ENCODE measurements around the gene MBD2.
"Not testable (repeated sequence)": the region's sequence is repeated elsewhere in the genome, so short reads cannot be mapped to it uniquely, and the experiment has no call there.

Gene MBD2

DNA sequence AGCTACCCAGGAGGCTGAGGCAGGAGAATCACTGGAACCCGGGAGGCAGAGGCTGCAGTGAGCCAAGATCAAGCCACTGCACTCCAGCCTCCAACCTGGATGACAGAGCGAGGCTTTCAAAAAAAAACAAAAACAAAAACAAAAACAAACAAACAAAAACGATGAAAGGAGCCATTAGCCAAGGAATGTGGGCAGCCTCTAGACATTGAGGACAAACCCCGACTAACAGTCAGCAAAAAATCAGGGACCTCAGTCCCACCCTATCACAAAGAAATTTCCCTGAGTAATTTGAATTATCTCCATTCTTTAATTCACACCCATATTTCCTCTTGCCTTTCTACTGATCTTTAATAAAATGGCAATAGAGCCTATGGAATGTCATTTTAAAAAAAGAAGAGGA, 75.8 kb downstream of the MBD2 start:
- no peak for DNase-seq

DNA sequence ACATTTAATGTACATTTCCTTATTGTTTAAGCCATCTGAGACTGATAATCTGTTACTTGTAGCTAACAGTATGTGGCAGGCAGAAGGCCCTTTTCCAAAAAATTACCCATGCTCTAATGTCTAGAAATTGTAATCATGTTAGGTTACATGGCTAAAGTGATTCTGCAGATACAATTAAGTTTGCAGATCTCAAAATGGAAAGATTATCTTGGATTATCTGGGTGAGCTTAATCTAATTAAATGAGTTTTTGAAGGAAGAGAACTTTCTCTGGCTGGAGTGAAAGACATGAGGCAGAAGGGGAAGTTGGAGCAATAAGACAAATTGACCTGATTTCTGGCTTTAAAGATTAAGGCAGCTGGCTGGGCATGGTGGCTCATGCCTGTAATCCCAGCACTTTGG, 76.3 kb downstream of the MBD2 start:
- DNase-seq: no peak

DNA sequence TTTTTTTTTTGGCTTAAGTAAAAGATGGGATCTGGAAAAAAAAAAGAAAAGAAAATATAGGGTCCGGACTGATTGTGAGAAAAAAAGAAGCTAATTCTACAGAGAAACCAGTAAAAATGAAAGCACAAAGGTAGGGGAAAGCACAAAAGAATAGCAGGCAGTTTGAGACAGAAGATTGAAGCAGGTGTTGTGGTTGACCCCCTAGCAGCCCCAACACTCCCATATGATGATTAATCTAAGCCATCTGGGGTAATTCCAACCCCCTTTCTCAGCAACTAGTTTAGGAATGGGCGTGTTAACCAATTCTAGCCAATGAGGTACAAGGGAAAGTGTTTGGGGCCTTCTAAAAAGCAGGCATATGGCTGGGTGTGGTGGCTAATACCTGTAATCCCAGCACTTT, 77.0 kb downstream of the MBD2 start:
- peak in 1 of 5 donors; percentile 70 for DNase-seq

- DNase-seq: no peak
These were observed 83.3 kb downstream of the MBD2 start for GRCh38 chr18:54141041-54141608.

DNA sequence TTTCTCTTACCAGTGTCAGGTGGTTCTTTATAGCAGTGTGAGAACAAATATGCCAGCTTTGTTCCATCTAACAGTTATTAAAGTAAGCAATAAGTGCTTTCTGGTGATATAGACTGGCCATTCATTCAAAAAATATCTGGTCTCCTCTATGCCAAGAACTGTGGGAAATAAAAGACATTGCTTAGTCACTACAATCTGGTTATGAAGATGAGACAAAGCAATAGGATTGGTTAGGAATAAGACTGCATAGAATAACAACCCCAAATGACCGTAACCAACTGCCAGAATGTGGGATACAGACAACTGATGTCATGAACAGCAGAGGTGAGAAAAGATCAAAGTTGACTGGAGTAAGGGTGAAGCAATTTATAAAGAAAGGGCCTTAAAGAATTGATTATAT, 83.8 kb downstream of the MBD2 start:
- DNase-seq: no peak

GRCh38 chr18:54135216-54135615, 89.3 kb downstream of the MBD2 start:
- DNase-seq: no peak

DNA sequence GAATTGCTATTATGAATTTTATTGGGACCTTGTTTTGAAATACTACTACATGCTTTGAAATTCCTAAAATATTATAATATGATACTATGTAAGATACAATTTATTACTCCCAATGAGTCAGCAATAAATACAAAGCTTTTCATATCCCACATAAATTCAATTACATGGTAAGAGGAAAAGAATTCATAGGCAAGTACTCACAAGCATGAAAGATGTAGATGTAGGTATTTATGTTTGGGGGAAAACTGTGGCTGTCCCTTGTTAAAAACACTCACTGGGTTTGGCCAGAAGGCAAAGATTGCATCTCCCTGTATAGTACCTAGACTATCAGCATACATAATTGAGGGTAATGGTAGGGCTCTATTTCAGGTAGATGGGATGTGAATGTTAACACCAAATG, 90.4 kb downstream of the MBD2 start:
- no peak for DNase-seq

GRCh38 chr18:54130631-54131030, 93.8 kb downstream of the MBD2 start:
- DNase-seq: no peak

GRCh38 chr18:54130177-54130576, 94.3 kb downstream of the MBD2 start:
- DNase-seq: no peak

DNA sequence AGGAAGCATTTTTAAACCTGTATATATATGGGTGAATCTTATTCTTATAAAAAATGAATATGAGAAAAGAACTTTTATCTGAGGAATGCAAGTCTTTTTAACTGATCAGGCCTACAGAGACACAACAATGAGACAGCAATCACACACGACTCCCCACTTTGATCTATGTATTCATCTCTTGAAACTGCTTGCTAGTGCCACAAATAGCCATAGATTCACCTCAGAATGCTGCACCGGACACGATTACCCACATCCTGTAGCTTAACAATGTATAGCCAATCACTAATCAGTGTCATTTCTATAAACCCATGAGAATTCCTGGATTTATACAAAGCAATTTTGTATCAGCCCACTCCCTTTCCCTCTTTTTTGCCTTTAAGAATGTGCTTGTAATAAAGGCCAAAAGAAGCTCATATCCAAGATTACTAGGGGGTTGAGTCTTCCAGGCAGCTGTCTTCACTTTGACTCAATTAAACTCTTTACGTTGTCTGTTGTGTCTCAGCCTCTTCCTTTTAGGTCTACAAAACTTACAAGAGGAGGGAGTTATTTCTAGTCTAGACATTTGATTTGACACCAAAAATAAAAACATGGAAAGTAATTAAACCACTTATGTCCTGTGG, 94.9 kb downstream of the MBD2 start:
- peak in 1 of 5 donors; percentile 76 for DNase-seq

GRCh38 chr18:54127759-54128378, 96.6 kb downstream of the MBD2 start:
- DNase-seq: peak in 1 of 5 donors; percentile 38

- DNase-seq: no peak
These were observed 99.0 kb downstream of the MBD2 start for GRCh38 chr18:54125429-54125828.

DNA sequence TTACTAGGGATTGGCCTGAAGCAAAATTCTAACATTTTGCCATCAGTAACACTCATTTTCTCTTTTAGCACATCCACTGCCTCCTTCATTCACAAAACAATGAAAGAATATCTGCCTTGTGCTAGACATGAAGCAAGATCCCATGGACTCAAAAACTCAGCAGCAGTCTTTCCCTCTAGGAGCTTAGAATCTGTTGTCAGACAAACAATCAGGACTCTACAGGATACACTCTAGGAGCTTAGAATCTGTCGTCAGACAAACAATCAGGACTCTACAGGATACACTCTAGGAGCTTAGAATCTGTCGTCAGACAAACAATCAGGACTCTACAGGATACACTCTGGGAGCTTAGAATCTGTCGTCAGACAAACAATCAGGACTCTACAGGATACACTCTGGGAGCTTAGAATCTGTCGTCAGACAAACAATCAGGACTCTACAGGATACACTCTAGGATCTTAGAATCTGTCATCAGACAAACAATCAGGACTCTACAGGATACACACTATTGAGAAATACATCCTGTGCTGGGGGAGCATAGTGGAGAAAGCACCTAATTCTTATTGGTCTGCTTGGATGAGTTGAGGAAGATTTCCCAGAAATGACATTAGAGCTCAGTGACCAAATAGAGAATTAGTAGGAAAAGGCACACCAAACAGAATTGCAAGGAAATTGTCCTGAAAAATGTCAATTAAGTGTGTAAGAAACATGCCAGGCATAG, 100.6 kb downstream of the MBD2 start:
- not testable (repeated sequence) for DNase-seq

DNA sequence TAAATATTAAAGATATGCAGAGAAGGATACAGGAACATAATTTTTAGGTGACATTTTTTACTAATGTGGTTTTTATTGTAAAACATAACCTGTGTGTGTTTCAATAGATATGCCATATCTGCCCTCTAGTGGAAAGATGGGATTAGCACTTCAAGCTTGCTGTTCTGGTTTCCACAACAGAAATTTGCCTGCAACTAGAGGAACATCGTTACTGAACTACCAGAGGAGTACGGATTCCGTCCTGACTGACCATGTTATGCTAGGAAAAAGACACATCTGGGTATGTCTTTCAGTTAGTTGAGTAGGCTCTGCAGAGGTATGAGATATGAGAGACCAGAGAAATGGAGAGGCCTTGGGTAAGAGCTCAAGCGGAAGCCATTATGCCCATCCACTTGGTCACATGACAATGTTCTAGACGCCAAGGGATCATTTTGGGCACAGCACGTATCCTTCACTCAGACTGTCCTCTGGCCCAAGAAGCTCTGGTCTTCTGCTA, 104.9 kb downstream of the MBD2 start:
- DNase-seq: peak in 1 of 5 donors; percentile 54

DNA sequence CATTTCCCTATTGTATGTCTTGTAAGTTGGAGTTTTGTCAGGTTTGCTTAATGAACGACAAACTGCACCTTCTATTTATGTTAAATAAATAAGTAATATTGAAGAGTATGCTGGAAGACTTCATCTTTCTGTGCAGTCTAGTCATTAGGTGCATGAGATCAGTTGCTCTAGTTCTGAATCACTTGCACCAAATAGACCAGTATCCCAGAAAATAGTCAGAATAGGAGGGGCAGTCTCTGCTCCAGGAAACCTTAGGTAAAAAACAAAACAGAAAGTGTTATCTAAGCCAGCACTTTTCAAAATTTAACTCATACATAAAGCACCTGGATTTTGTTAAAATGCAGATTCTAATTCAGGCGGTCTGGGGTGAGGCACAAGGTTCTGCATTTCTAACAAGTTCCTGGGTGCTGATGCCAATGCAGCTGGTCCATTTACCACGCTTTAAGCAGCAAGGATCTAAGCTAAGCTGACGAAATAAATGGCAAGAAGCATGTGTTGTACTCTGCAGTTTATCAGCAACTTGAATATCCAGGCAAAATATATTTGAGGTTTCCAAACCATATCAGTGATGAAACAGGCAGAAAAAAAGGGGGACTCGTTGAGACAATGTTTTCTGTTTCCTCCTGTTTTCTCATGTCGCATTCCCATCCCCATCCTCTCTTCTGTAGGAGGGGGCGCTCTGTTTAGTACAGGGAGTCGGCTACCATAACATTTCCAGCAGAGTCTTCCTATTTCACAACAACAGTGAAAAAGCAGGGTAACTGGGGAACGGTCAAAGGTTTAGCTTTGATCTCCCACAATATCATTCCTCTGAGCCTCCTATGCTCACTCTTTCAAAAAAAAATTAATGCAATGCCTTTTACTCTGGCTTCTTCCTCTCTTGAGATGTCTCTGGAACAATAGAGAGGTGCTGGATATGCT, 106.4 kb downstream of the MBD2 start:
- peak in 1 of 5 donors; percentile 11 for DNase-seq

DNA sequence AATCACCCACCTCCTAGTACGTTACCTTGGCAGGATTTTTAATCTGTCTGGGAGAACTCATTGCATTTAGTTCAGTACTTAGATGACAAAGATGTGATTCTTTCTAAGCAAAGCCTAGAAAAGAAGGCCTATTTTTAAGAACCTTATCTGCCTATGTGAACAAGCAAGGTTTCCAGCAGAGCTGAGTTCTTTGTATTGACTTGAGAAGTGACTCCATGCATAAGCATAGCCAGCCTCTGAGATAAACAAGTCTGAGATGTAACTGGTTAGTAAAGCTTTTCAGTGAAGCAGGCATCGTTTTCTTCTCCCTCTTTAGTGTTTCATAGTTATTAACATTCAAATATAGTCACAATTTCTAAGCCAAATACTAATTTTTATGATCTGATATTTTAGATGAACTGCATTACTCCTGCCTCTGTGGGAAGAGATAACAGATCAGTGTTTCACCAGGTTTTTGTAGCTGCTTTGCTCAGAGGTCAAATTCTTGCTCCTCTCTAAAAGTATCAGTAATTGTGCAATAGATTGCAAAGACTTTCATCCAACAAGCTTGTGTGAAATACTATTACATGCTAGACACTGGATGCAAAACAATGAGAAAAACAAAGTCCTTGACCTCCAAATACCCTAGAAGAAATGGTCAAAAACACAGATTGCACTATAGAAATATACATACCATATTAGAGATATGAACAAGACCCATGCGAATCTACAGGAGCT, 107.8 kb downstream of the MBD2 start:
- no peak for DNase-seq

DNA sequence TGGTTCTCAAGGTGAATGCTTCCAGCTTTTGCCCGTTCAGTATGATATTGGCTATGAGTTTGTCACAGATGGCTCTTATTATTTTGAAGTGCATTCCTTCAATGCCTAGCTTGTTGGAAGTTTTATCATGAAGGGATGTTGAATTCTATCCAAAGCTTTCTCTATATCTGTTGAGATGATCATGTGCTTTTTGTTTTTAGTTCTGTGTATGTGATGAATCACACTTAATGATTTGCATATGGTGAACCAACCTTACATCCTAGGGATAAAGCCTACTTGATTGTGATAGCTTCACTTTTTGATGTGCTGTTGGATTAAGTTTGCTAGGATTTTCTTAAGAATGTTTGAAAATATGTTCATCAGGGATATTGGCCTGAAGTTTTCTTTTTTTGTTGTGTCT, 112.1 kb downstream of the MBD2 start:
- DNase-seq: no peak

DNA sequence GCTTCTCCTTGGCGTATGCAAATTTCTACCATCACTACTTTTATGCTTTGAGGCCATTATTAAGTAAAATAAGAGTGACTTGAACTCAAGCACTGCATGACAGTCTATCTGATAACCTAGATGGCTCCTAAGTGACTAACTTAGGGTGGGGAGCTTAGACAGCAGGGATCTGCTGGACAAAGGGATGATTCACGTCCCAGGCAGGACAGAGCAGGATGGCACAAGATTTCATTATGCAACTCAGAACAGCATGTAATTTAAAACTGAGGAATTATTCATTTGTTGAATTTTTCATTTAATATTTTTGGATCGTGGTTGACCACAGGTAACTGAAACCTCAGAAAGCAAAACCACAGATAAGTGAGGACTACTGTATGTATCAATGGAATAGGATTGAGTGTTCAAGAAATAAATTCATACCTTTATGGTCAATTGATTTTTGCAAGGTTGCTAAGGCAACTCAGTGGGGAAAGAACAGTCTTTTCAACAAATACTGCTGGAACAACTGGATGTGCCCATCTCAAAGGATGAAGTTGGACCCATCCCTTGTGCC, 115.3 kb downstream of the MBD2 start:
- no peak for DNase-seq

DNA sequence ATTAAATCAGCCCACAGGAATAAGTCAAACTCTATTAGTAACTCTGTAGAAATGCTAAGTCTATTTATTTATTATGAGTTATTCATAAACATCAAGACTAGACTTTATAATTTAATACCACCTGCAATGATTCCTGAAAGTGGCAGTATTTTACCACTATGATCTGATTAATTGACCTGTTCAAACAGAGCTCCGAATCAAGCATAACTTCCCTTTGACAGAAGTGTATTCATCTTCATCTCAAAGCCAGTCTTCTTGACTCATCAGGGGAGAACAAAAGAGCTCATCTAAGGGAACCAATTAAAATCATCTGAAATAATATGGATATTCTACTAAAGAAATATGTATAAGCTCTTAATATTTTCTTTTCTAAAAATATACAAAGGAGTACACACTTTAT, 122.3 kb downstream of the MBD2 start:
- no peak for DNase-seq

Data from T-helper 1 cell (primary cell).